GM12878 (cell line): ENCODE measurements around the gene ZFR. TPM values are rescaled to one million over a fixed set of nuclear protein-coding genes. Genes with fewer than 3 reads are reported as not detected.

ENCODE experiments used
- ATAC-seq: fragments of 200-7000 bp; cut with Tn5 transposase; 3 replicates; pipeline ENCODE4 v1.9.1; 2020; ENCODE audit warnings: mild to moderate bottlenecking, moderate library complexity
- BruUV-seq: library from RNA; stranded (reverse); fragments of 400-500 nt; replicated peaks from 2 replicates; lab custom pipeline; 2021; lab: Mats Ljungman, UMichigan
- CTCF ChIA-PET: fragments of 300-600 bp; sonication (Branson Sonifier 250); formaldehyde crosslinking; extraction: SDS; loops from one replicate; lab custom pipeline; 2021; ENCODE audit warnings: inconsistent platforms; lab: Yijun Ruan, JAX
- POLR2A ChIA-PET: fragments of 350-600 bp; formaldehyde crosslinking; extraction: SDS; loops from one replicate; lab custom pipeline; 2021; ENCODE audit warnings: inconsistent platforms; lab: Charles Lee
- RAD21 ChIA-PET: fragments of 300-600 bp; sonication (Branson Sonifier 250); formaldehyde crosslinking; loops from one replicate; lab custom pipeline; 2023; ENCODE audit warnings: antibody characterized with exemption; ENCODE audit not compliant: unreplicated experiment; lab: Charles Lee
- SMC1A ChIA-PET: fragments of 300-600 bp; sonication (Branson Sonifier 250); formaldehyde crosslinking; loops from one replicate; lab custom pipeline; 2023; ENCODE audit not compliant: unreplicated experiment, uncharacterized antibody; lab: Charles Lee
- DNase-seq: peaks from one replicate; pipeline ENCODE4 v3.0.0-alpha.2; 2011; ENCODE audit warnings: low read depth, low spot score
- FAIRE-seq: peaks from 3 replicates; lab custom pipeline; 2011; peaks lifted over from hg19 to GRCh38; lab: Jason Lieb, UNC
- H2AFZ ChIP-seq: 2 replicates; pipeline ENCODE4 v1.6.0; 2011; ENCODE audit warnings: low read depth, low read length, control low read depth; ENCODE audit not compliant: control insufficient read depth
- H3K27ac ChIP-seq: 2 replicates; pipeline ENCODE4 v1.5.1; 2011; ENCODE audit warnings: control low read depth; ENCODE audit not compliant: control insufficient read depth, insufficient read depth
- H3K27me3 ChIP-seq, 2 experiments: replicated peaks in 1 of 2; 2 replicates each; pipeline versions ENCODE4 v1.6.0 to v1.6.1; 2011; ENCODE audit warnings: low read length in 1 of 2; ENCODE audit not compliant: control insufficient read depth in 2 of 2, insufficient read depth in 2 of 2
- H3K36me3 ChIP-seq, 2 experiments: 2 replicates each; pipeline ENCODE4 v1.5.1; 2011; ENCODE audit warnings: low read length in 1 of 2; ENCODE audit not compliant: control insufficient read depth in 2 of 2, insufficient read depth in 2 of 2
- H3K4me1 ChIP-seq: 2 replicates; pipeline ENCODE4 v1.6.1; 2011; ENCODE audit warnings: mild to moderate bottlenecking, low read length, moderate library complexity, mixed read lengths; ENCODE audit not compliant: control insufficient read depth, insufficient read depth
- H3K4me2 ChIP-seq: 2 replicates; pipeline ENCODE4 v1.6.0; 2011; ENCODE audit warnings: control low read depth; ENCODE audit not compliant: control insufficient read depth, insufficient read depth
- H3K4me3 ChIP-seq: fragments of 200-600 bp; sonication (generic); 2 replicates; pipeline ENCODE4 v1.5.1; 2016
- H3K79me2 ChIP-seq: 2 replicates; pipeline ENCODE4 v1.6.0; 2011; ENCODE audit warnings: low read length; ENCODE audit not compliant: control insufficient read depth, insufficient read depth
- H3K9ac ChIP-seq: 2 replicates; pipeline ENCODE4 v1.8.0; 2011; ENCODE audit warnings: low read length, control low read depth, mixed read lengths; ENCODE audit not compliant: control insufficient read depth, insufficient read depth
- H3K9me3 ChIP-seq: replicated peaks from 3 replicates; pipeline ENCODE4 v1.5.1; 2011; ENCODE audit warnings: mild to moderate bottlenecking, low read length; ENCODE audit not compliant: control insufficient read depth, insufficient read depth
- H4K20me1 ChIP-seq: 2 replicates; pipeline ENCODE4 v1.6.0; 2011; ENCODE audit not compliant: control insufficient read depth, insufficient read depth
- IRF4 ChIP-seq: IDR thresholded peaks from 2 replicates; pipeline ENCODE4 v1.6.1; 2011; ENCODE audit warnings: low read depth, low read length
- JUND ChIP-seq: IDR thresholded peaks from 2 replicates; pipeline ENCODE4 v1.6.1; 2012; ENCODE audit warnings: low read depth, mild to moderate bottlenecking, low read length, improper control_type of control experiment, moderate library complexity
- KAT2A ChIP-seq: conservative IDR thresholded peaks from 2 replicates; pipeline ENCODE4 v1.6.1; 2011; ENCODE audit warnings: low read depth, low read length; ENCODE audit not compliant: control insufficient read depth
- in situ Hi-C: fragments of 300-500 bp; cut with MboI; formaldehyde crosslinking; loops from 9 replicates; pipeline ENCODE4 v1.14.3; 2018; ENCODE audit warnings: mixed read lengths
- intact Hi-C: fragments of 100-400 bp; cut with micrococcal nuclease; formaldehyde crosslinking; loops from one replicate; pipeline ENCODE4 v1.14.2; 2022; ENCODE audit not compliant: unreplicated experiment
- polyA plus RNA-seq, 11 experiments: library from polyadenylated mRNA; depleted of rRNA in 4 of 11; unstranded in 6 of 11; stranded (reverse) in 5 of 11; fragments of >200 nt; fragmentation: Nextera tagmentation in 4 of 11; fragmentation: Illumina TruSeq in 1 of 11; extraction: Ambion mirVana in 4 of 11; extraction: Trizol in 1 of 11; gene quantifications; 1 replicate in 1 of 11; 2 replicates in 10 of 11; pipeline versions ENCODE4 v1.2.1 to v1.2.3, GENCODE V29; 2011 to 2016; ENCODE audit warnings: inconsistent platforms in 2 of 11, missing spikeins in 2 of 11, low read depth in 1 of 11
- total RNA-seq, 4 experiments: library from RNA; depleted of rRNA in 3 of 4; stranded (reverse); fragments of >200 nt in 3 of 4; fragmentation: Illumina TruSeq in 1 of 4; extraction: Trizol in 1 of 4; gene quantifications; 2 replicates each; pipeline versions ENCODE4 v1.2.1 to v1.2.3, GENCODE V29; 2013 to 2021
- TF ChIP-seq, protein P1 (sequence below): fragments of 450-650 bp; IDR thresholded peaks from 2 replicates; pipeline ENCODE4 v1.6.1; 2016; ENCODE audit warnings: mild to moderate bottlenecking, moderate library complexity, borderline replicate concordance

The ZFR gene
- total and polyA plus RNA-seq, 10 of the 15 experiments (the other 5 are each of a cell fraction or from before 2014, with no cell fraction given): 33.7 to 90.6 (median 72.9) TPM

DNA sequence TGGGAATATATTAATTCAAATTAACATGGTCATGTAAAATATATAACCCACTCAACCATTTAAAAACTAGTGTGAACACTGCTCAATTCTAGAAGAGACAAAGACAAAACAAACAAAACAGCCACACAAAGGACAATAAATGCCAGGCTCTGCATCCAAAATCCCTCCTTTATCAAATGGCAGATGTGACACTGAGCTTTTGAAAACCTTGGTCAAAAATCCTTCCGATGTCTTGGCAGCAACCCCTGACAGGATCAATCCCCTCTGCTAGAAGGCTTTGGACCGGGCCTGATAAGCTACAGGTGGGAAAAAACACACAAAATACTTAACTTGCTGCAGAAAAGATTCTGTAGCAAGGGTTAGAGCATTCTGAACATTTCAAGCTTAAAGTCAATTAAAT lies 61.5 kb downstream of the ZFR start (continued):
- TF ChIP-seq, protein P1, sequence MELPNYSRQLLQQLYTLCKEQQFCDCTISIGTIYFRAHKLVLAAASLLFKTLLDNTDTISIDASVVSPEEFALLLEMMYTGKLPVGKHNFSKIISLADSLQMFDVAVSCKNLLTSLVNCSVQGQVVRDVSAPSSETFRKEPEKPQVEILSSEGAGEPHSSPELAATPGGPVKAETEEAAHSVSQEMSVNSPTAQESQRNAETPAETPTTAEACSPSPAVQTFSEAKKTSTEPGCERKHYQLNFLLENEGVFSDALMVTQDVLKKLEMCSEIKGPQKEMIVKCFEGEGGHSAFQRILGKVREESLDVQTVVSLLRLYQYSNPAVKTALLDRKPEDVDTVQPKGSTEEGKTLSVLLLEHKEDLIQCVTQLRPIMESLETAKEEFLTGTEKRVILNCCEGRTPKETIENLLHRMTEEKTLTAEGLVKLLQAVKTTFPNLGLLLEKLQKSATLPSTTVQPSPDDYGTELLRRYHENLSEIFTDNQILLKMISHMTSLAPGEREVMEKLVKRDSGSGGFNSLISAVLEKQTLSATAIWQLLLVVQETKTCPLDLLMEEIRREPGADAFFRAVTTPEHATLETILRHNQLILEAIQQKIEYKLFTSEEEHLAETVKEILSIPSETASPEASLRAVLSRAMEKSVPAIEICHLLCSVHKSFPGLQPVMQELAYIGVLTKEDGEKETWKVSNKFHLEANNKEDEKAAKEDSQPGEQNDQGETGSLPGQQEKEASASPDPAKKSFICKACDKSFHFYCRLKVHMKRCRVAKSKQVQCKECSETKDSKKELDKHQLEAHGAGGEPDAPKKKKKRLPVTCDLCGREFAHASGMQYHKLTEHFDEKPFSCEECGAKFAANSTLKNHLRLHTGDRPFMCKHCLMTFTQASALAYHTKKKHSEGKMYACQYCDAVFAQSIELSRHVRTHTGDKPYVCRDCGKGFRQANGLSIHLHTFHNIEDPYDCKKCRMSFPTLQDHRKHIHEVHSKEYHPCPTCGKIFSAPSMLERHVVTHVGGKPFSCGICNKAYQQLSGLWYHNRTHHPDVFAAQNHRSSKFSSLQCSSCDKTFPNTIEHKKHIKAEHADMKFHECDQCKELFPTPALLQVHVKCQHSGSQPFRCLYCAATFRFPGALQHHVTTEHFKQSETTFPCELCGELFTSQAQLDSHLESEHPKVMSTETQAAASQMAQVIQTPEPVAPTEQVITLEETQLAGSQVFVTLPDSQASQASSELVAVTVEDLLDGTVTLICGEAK: no peak
- TF ChIP-seq KAT2A: no peak
- TF ChIP-seq JUND: no peak

DNA sequence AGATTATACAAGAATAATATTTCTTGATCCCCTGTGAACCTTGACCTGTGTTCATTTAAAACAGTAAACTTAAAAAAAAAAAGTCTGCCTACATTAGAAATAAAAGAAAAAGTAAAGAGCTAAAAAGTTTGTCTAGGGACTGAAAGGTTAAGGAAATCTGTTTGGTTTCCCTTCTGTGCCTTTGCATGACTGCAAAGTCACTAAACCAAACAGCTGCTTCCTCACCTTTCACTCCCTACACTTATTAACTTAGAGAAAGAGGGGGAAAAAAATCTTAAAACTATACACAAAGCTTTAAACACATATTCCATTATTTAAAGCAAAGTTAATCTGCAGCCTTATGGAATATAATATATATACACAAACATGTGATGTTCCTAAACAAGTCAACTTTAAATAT lies 65.1 kb downstream of the ZFR start:
- ATAC-seq: no peak
- SMC1A ChIA-PET: interaction anchor here (0.6 to 3.0 kb wide), 10 partner anchors 9 to 149 kb away, joined by 3 to 11 read pairs (median 3); no protein-coding TSS in a partner anchor
- no peaks in the 10 kb centered on the region for H3K9me3 ChIP-seq
- TF ChIP-seq IRF4: no peak
- no peak overlapping the region for H3K4me2 ChIP-seq
- no peak for DNase-seq
- H3K4me3 ChIP-seq: no peak overlapping the region
- in situ Hi-C loops: no loop called here
- peaks cover 0 to 9% of the 10 kb centered on the region in 2 experiments for H3K36me3 ChIP-seq
- H2AFZ ChIP-seq: no peak overlapping the region
- intact Hi-C loops: no loop called here
- no peak overlapping the region for H3K9ac ChIP-seq
- H3K79me2 ChIP-seq: no peaks in the 10 kb centered on the region
- CTCF ChIA-PET: interaction anchor here (0.7 to 1.9 kb wide), 7 partner anchors 9 to 247 kb away, joined by 3 to 9 read pairs (median 3); no protein-coding TSS in a partner anchor
- H3K27me3 ChIP-seq: no peaks in the 10 kb centered on the region
- POLR2A ChIA-PET: no interaction called here
- no peaks in the 10 kb centered on the region for H3K4me1 ChIP-seq
- H4K20me1 ChIP-seq: no peaks in the 10 kb centered on the region
- no peak overlapping the region for H3K27ac ChIP-seq
- RAD21 ChIA-PET: interaction anchor here (1.2 to 1.3 kb wide), 3 partner anchors 147 to 233 kb away, joined by 3 to 4 read pairs (median 4); no protein-coding TSS in a partner anchor
- FAIRE-seq: no peak
- no TSS peak for BruUV-seq
